NK-92 (cell line): ENCODE measurements around the gene SCRN2.

ENCODE experiments used
- DNase-seq: peaks from one replicate; lab custom pipeline; 2025; ENCODE audit not compliant: unreplicated experiment; lab: John Stamatoyannopoulos, UW

SCRN2 gene

DNA sequence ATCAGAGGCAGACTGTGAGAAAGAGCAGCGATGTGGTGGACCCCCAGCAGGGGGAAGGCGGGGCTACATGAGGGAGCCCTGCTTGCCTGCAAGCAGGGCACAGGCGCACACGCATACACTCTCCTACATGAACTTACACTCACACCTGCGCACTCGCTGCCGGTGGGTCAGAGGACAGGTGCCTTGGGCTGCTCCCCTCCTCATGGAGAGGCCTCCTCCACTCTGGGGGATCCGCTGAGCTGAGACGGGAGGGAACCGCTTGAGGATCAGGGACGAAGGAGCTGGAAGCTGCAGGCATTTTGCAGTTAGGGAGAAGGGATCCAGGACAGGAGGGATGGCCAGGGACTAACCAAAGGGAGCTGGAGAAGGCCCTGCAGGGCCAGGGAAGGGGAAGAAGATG lies 33.7 kb downstream of the SCRN2 start:
- no peak for DNase-seq

- no peak for DNase-seq
These were observed 34.2 kb downstream of the SCRN2 start for GRCh38 chr17:47806913-47807255.

DNA sequence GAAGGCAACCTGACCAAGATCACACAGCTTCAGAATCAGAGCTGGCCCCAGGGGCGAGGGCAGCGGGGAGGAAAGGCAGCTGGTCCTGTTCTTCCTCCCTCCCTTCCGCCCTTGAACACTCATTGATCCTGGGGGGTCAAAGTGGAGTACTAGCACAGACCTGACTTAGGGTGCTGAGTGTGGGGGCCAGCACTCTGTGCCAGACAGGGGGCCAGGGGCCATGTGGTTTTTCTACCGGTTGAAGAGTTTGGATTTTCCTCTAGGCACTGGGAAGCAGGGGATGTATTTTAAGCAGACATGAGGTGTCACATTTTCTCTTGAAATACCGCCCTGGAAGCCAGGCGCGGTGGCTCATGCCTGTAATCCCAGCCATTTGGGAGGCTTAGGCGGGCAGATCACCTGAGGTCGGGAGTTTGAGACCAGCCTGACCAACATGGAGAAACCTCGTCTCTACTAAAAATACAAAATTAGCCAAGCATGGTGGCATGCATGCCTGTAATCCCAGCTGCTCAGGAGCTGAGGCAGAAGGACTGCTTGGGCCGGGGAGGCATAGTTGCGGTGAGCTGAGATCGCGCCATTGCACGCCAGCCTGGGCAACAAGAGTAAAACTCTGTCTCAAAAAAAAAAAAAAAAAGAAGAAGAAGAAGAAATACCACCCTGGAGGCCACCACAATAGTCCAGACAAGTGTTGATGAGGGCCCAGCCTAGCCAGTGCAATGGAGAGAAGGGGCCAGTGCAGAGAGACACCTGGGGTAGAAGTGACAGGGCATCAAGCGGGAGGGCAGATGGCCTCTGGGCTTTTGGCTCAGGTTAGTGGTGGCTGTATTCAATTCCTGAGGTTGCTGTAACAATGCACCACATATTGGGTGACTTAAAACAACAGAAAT lies 34.8 kb downstream of the SCRN2 start:
- no peak for DNase-seq

DNA sequence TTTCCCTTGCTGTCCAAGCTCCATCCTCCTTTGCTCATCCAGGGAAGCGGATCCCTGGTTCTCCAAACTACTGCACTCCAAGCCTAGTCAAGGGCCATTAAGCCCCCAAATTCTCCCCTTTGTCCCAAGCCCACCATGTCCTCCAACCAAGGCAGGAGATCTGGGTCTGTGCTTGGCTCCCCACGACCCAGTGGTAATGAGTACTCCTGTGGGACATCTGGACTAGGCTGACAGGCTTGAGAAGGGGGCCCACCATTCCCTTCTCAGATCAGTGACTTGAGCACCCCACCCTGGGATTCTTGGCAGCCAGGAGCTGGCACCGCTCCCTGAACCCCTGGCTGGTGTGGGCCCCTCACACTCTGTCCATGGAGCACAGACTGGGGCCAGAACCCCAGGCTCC lies 36.6 kb downstream of the SCRN2 start:
- no peak for DNase-seq

DNA sequence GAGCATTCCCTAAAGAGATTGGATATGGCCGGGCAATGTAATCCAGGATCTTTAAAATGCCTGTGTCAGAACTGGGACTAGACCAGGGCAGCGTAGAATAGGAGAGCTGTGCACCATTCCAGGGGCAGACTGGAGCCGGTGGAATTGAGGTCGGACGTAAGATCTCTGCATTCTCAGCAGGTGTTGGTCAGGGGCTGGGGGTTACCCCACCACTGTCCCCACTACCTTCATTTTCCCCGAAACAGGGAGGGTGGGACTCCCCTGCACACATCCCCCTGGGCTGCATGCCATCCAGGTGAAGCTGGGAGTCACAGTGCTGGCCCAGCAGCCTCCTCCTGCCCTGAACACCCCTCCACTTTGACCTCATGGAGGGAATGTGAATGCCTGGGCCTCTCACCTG lies 37.3 kb downstream of the SCRN2 start:
- no peak for DNase-seq

- DNase-seq: no peak
These were observed 37.9 kb downstream of the SCRN2 start for GRCh38 chr17:47803201-47803600.

DNA sequence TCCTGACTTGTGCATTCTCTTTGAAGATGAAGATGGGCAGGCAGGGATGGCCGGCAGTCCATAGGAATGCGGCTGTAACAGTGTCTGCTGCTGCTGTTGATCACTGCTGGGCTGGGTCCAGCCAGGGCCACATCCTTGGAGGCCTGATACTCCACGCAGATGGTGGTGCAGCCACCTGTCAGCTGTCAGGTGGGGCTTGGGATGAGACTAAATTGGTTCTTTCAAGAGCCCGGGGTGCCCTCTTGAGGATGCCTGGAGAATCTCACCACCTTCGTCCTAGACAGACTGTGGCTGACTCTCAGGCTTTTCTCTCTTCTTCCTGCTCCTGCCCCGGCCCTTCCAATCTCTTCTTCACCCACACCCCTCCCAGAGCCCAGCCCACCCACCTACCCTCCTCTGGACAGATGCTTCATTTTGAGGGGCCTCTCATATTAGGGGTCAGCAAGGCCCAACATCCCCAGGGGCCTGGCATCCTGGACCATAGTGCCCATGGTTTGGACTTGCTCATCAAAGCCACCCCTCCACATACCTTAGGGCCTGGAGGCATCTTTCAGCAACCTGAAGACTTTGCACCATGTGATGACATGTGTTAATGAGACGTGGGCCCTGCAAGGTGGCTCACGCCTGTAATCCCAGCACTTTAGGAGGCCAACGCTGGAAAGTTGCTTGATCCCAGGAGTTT lies 38.6 kb downstream of the SCRN2 start:
- DNase-seq: no peak

DNA sequence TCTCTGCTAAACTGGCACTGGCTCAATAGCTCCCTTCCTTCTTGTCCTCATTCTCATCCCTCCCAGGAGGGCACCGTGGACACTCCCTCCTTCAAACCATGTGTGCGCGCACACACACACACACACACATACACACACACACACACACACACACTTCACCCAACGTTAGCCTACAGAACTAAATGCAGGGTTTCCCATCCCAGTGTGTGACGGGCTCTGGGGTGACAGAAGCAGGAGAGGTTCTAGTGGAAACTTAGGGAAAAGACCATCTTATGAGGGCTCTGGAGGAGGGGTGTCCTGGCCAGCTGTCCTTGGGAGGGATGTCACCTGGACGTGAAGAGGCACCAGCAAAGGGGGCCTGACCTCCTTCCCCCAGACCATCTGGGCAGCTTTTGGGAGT lies 39.2 kb downstream of the SCRN2 start:
- no peak for DNase-seq

DNA sequence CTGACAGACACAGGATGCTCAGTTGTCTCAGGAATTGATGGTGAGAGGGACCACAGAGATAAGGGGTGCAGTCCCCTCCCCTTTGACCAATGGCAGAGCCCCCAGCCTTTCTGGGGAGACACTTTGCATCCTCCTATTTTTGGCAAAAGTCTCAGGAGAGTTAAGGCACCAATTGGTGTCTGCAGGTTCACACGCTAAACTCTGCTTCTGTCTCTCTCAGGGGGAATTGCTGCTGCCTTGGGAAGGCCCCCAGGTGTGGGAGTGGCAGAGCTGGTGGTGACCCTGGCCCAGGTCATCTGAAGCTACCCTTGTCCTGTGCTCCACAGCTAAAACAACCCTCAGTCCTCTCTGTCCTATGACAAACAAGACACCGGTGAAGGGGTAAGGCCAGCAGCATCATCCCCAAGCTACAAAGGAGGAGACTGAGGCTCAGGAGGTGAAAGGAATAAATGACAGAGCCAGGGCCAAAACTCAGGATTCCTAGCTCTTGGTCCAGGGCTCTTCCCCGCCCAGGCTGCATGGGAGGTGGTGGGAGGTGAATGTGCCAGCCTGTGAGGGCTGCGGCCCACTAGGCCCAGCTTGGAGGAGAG lies 39.8 kb downstream of the SCRN2 start:
- no peak for DNase-seq

DNA sequence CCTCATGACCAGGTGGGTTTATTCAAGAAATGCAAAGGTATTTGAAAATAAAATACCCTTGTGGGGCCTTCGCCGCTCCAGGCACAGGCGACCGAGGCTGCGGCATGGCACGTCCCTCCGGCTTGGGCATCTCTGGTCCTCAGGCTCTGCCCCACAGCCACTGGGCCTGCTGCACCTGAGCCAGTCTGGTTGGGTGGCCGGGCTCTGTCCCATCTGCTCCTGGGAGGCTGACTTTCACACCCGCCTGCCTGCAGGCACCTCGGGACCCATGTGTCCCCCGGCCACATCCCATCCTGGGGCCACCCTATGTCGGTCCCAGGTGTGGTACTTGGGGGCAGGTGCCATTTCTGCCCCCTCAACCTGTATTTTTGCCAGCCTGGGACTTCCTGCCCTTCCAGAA lies 40.4 kb downstream of the SCRN2 start:
- no peak for DNase-seq

GRCh38 chr17:47797797-47798196 lies 43.3 kb downstream of the SCRN2 start:
- no peak for DNase-seq

GRCh38 chr17:47792979-47793378 lies 48.1 kb downstream of the SCRN2 start:
- no peak for DNase-seq

DNA sequence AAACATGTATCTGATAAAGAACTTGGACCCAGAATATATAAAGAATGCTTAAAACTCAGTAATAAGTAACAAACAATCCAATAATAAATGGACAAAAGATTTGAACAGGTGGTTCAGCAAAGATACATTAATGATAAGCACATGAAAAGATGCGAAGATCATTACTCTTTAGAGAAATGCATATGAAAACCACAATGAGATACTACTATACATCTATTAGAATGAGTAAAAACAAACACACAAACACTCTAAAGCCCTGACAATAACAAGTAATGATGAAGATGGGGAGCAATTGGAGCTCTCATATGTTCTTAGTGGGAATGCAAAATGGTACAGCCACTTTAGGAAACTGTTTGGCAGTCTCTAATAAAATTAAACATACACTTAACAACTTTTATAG lies 48.6 kb downstream of the SCRN2 start:
- no peak for DNase-seq

- no peak for DNase-seq
These were observed 50.0 kb downstream of the SCRN2 start for GRCh38 chr17:47791025-47791424.

DNA sequence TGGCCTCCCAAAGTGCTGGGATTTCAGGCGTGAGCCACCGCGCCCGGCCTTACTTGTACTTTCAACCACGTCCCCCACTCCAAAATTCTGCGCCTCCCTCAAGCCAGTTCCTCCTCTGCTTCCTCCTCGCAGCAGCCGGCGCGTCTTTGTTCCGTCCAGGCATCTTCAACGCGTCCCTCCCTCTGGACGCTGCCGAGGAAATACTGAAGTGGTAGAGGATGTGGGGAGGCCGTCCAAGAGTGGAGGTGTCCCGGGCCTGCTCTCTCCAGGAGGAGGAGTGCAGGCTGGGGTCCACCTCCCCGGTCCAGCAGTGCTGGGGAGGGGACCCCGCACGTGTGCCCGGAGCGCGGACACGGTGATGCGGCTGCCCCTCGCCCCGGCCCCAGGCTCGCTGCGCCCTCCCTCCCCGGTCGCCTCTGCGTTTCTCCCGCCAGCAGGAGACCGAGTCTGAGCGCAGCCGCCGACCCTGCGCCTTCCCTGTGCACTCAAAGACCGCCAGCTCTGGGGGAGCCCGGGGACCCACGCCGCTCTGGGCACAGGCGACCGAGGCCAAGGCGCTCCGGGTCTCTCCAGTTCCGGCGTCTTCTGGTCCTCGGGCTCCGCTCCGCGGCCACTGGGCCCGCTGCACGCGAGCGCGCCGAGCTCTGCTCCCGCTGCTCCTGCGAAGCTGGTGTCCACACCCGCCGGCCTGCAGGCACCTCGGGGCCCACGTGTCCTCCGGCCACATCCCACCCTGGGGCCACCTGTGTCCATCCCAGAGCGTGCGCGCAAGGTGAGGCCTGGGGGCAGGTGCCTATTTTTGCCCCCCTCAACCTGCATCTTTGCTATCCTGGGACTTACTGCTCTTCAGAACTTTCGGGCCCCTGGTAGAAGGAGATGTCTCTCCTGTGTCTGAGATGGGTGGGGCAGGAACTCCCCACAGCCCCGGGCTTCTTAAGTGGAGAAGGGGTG lies 51.2 kb downstream of the SCRN2 start:
- no peak for DNase-seq
